Neural cell (in vitro differentiated cells): ENCODE data around the gene SLFN14. TPM values are rescaled to one million over a fixed set of nuclear protein-coding genes. Genes with fewer than 3 reads are reported as not detected.

ENCODE experiments used
- H2AFZ ChIP-seq: fragments of 200-600, 300-800 bp; sonication (generic), shearing (Covaris generic); 2 replicates; pipeline ENCODE4 v1.6.0; 2014; ENCODE audit warnings: low read depth, mild to moderate bottlenecking, antibody characterized with exemption, low read length, moderate library complexity
- H3F3A ChIP-seq: fragments of 200-600 bp; shearing (Covaris generic); 2 replicates; pipeline ENCODE4 v1.6.1; 2016; ENCODE audit warnings: mild to moderate bottlenecking, moderate library complexity, mixed read lengths, antibody characterized with exemption, low read length; ENCODE audit not compliant: insufficient read depth, poor library complexity, severe bottlenecking
- H3K27ac ChIP-seq: fragments of 200-600, 300-800 bp; sonication (generic), shearing (Covaris generic); 2 replicates; pipeline ENCODE4 v1.5.1; 2014; ENCODE audit warnings: mild to moderate bottlenecking, low read length, moderate library complexity
- H3K27me3 ChIP-seq: fragments of 300-800, 200-600 bp; sonication (generic), shearing (Covaris generic); 2 replicates; pipeline ENCODE4 v1.6.0; 2014; ENCODE audit warnings: mild to moderate bottlenecking, low read depth, low read length, moderate library complexity; ENCODE audit not compliant: insufficient read depth
- H3K36me3 ChIP-seq: fragments of 300-800, 200-600 bp; sonication (generic), shearing (Covaris generic); 2 replicates; pipeline ENCODE4 v1.5.1; 2014; ENCODE audit warnings: mild to moderate bottlenecking, antibody characterized with exemption, low read length, moderate library complexity; ENCODE audit not compliant: insufficient read depth
- H3K4me2 ChIP-seq: fragments of 300-800, 200-600 bp; sonication (generic), shearing (Covaris generic); 2 replicates; pipeline ENCODE4 v1.6.0; 2014; ENCODE audit warnings: mild to moderate bottlenecking, low read length
- H3K4me3 ChIP-seq: fragments of 300-800, 200-600 bp; sonication (generic), shearing (Covaris generic); 2 replicates; pipeline ENCODE4 v1.5.1; 2014; ENCODE audit warnings: mild to moderate bottlenecking, low read length, moderate library complexity
- H3K79me2 ChIP-seq: fragments of 200-600 bp; shearing (Covaris generic); replicated peaks from 2 replicates; pipeline ENCODE4 v1.6.0; 2014; ENCODE audit warnings: mild to moderate bottlenecking, low read length, moderate library complexity; ENCODE audit not compliant: insufficient read depth
- H3K9ac ChIP-seq: fragments of 300-800, 200-600 bp; sonication (generic), shearing (Covaris generic); 2 replicates; pipeline ENCODE4 v1.6.1; 2016; ENCODE audit warnings: mild to moderate bottlenecking, low read length, mixed read lengths
- H3K9me2 ChIP-seq: fragments of 200-600 bp; shearing (Covaris generic); 2 replicates; pipeline ENCODE4 v1.6.1; 2016; ENCODE audit warnings: mild to moderate bottlenecking, low read length, mixed read lengths; ENCODE audit not compliant: insufficient read depth
- H3K9me3 ChIP-seq: fragments of 200-600, 300-800 bp; sonication (generic), shearing (Covaris generic); 2 replicates; pipeline ENCODE4 v1.6.1; 2016; ENCODE audit warnings: mild to moderate bottlenecking, mixed run types, low read length, moderate library complexity, mixed read lengths
- H4K20me1 ChIP-seq: fragments of 200-600 bp; shearing (Covaris generic); 2 replicates; pipeline ENCODE4 v1.6.1; 2016; ENCODE audit warnings: mild to moderate bottlenecking, mixed run types; ENCODE audit not compliant: insufficient read depth
- CTCF ChIP-seq: fragments of 450-650 bp; IDR thresholded peaks from 2 replicates; pipeline ENCODE4 v1.5.1; 2014; ENCODE audit warnings: antibody characterized with exemption, mild to moderate bottlenecking, moderate library complexity; ENCODE audit not compliant: poor library complexity, severe bottlenecking
- EP300 ChIP-seq: fragments of 450-650 bp; conservative IDR thresholded peaks from 2 replicates; pipeline ENCODE4 v1.6.1; 2014; ENCODE audit warnings: antibody characterized with exemption, mild to moderate bottlenecking, moderate library complexity; ENCODE audit not compliant: poor library complexity, severe bottlenecking
- EZH2 ChIP-seq: fragments of 200-600, 300-800 bp; shearing (Covaris generic), sonication (generic); IDR thresholded peaks from 2 replicates; pipeline ENCODE4 v1.6.1; 2014; ENCODE audit warnings: antibody characterized with exemption, low read length, borderline replicate concordance, mild to moderate bottlenecking; ENCODE audit not compliant: insufficient read depth, poor library complexity, severe bottlenecking
- MXI1 ChIP-seq: fragments of 450-650 bp; conservative IDR thresholded peaks from 2 replicates; pipeline ENCODE4 v1.6.1; 2014; ENCODE audit warnings: antibody characterized with exemption, mild to moderate bottlenecking; ENCODE audit not compliant: poor library complexity, severe bottlenecking
- POLR2AphosphoS5 ChIP-seq: IDR thresholded peaks from 2 replicates; pipeline ENCODE4 v1.6.1; 2012
- RAD21 ChIP-seq: fragments of 450-650 bp; conservative IDR thresholded peaks from 2 replicates; pipeline ENCODE4 v1.6.1; 2014; ENCODE audit warnings: antibody characterized with exemption, mild to moderate bottlenecking, moderate library complexity
- REST ChIP-seq: IDR thresholded peaks from 2 replicates; pipeline ENCODE4 v1.6.1; 2012; ENCODE audit warnings: borderline replicate concordance
- SMC3 ChIP-seq: fragments of 450-650 bp; conservative IDR thresholded peaks from 2 replicates; pipeline ENCODE4 v1.6.1; 2014; ENCODE audit warnings: antibody characterized with exemption, mild to moderate bottlenecking, moderate library complexity; ENCODE audit not compliant: poor library complexity
- TAF1 ChIP-seq: IDR thresholded peaks from 2 replicates; pipeline ENCODE4 v1.6.1; 2012; ENCODE audit warnings: low read depth
- polyA plus RNA-seq: library from polyadenylated mRNA; depleted of rRNA; stranded (reverse); fragments of >200 nt; gene quantifications from 2 replicates; pipeline ENCODE4 v1.2.3, GENCODE V29; 2014

Gene SLFN14
- polyA plus RNA-seq, 1 donor from 2014 or later = not detected

- no peaks in the 10 kb centered on the region for H4K20me1 ChIP-seq
- H3K79me2 ChIP-seq = peaks cover 44% of the 10 kb centered on the region
- TF ChIP-seq EP300 = peak; percentile 77
- no peak for TF ChIP-seq CTCF
- peak; percentile 94 for TF ChIP-seq POLR2AphosphoS5
- no peak for TF ChIP-seq EZH2
- peak; percentile 86 for TF ChIP-seq MXI1
- TF ChIP-seq REST = peak; percentile 74
- TF ChIP-seq TAF1 = peak; percentile 96
- peak; percentile 20 for TF ChIP-seq RAD21
- no peak for TF ChIP-seq SMC3
- H3K4me3 ChIP-seq = peak within 1 kb of the TSS; percentile 85
- H3K4me2 ChIP-seq = peak within 1 kb of the TSS; percentile 95
- H2AFZ ChIP-seq = peak within 1 kb of the TSS; percentile 60
- no peaks in the 10 kb centered on the region for H3K9me2 ChIP-seq
- no peaks in the 10 kb centered on the region for H3K9me3 ChIP-seq
- H3K9ac ChIP-seq = peak within 1 kb of the TSS; percentile 97
- H3K27me3 ChIP-seq = no peaks in the 10 kb centered on the region
- H3F3A ChIP-seq = peaks cover 4% of the 10 kb centered on the region
- H3K36me3 ChIP-seq = no peaks in the 10 kb centered on the region
- H3K27ac ChIP-seq = peak within 1 kb of the TSS; percentile 98
Measured at GRCh38 chr17:35587074-35587961, 26.7 kb upstream of the SLFN14 start, which contains the start of gene AP2B1. AP2B1 (plus strand) TSS chr17:35587322; CDS start chr17:35594031, 6,709 bp downstream.

GRCh38 chr17:35586569-35587073, 26.0 kb upstream of the SLFN14 start:
- Histone ChIP-seq H3K36me3 (no peaks in the 10 kb centered on the region), H3K4me3 (peak overlapping the region; percentile 85), H3K9me2 (no peaks in the 10 kb centered on the region), H3K9ac (peak overlapping the region; percentile 97), H3K27me3 (no peaks in the 10 kb centered on the region), H3F3A (peaks cover 4% of the 10 kb centered on the region), H3K27ac (peak overlapping the region; percentile 98), H3K4me2 (peak overlapping the region; percentile 56), H3K9me3 (no peaks in the 10 kb centered on the region), H4K20me1 (no peaks in the 10 kb centered on the region), H3K79me2 (peaks cover 37% of the 10 kb centered on the region), H2AFZ (peak overlapping the region; percentile 60)
- TF ChIP-seq TAF1 (no peak), POLR2AphosphoS5 (no peak), EZH2 (no peak), MXI1 (no peak), EP300 (no peak), REST (no peak)
